ENCODE measurements around the gene C1orf159.
A peak's percentile ranks its signal among the peaks of the same experiment; 100 is the strongest.

C1orf159 gene

GRCh38 chr1:1161078-1161682, 45.3 kb upstream of the C1orf159 start:
- Histone ChIP-seq H4K8ac (ENCODE audit: low read length) (no peak overlapping the region), H3K4me2 (ENCODE audit: low read length, poor library complexity, severe bottlenecking) (no peak overlapping the region), H3K79me1 (replicated peaks; ENCODE audit: low read length, poor library complexity, severe bottlenecking) (peaks cover 1% of the 10 kb centered on the region), H3K4me1 (ENCODE audit: control insufficient read depth, insufficient read depth, low read depth, low read length) (peaks cover 65% of the 10 kb centered on the region), H3K4me3 (ENCODE audit: insufficient read depth in 1 of 2, low read depth in 1 of 2, low read length in 2 of 2) (no peak overlapping the region), H2BK120ac (ENCODE audit: low read depth, low read length) (no peak overlapping the region), H4K91ac (ENCODE audit: low read length) (no peak overlapping the region), H2AK5ac (ENCODE audit: low read length, severe bottlenecking) (peak overlapping the region; percentile 57), H3K14ac (ENCODE audit: low read length in 2 of 2) (no peak overlapping the region), H2BK5ac (ENCODE audit: low read depth, low read length, poor library complexity, severe bottlenecking) (no peak overlapping the region), H2AFZ (ENCODE audit: low read depth, low read length) (no peak overlapping the region), H3K9me3 (ENCODE audit: control insufficient read depth, low read length) (no peaks in the 10 kb centered on the region), H2BK12ac (ENCODE audit: low read length in 2 of 2) (no peak overlapping the region), H2BK15ac (ENCODE audit: low read depth, poor library complexity, severe bottlenecking) (no peak overlapping the region), H3K27me3 (ENCODE audit: control insufficient read depth in 1 of 2, insufficient read depth in 1 of 2, low read length in 2 of 2) (peaks cover 0 to 53% of the 10 kb centered on the region in 2 experiments), H3K18ac (ENCODE audit: low read depth in 1 of 2, low read length in 2 of 2) (no peak overlapping the region), H3K36me3 (ENCODE audit: control insufficient read depth in 1 of 2, insufficient read depth in 2 of 2, low read depth in 1 of 2, low read length in 2 of 2) (peaks cover 0 to 15% of the 10 kb centered on the region in 2 experiments), H3K27ac (ENCODE audit: low read length, poor library complexity, severe bottlenecking) (no peak overlapping the region), H3K23ac (ENCODE audit: low read length in 2 of 2) (no peak overlapping the region), H3K9ac (ENCODE audit: low read length) (no peak overlapping the region), H3K4ac (ENCODE audit: low read depth in 1 of 2, low read length in 2 of 2) (no peak overlapping the region)
- 92% methylated on average over 25 of the region's 29 CpGs for WGBS
- no peak for DNase-seq

GRCh38 chr1:1160281-1160930, 44.5 kb upstream of the C1orf159 start:
- Histone ChIP-seq H2BK120ac (ENCODE audit: low read depth, low read length) (no peak overlapping the region), H3K79me1 (replicated peaks; ENCODE audit: low read length, poor library complexity, severe bottlenecking) (peaks cover 1% of the 10 kb centered on the region), H3K4me3 (ENCODE audit: insufficient read depth in 1 of 2, low read depth in 1 of 2, low read length in 2 of 2) (no peak overlapping the region), H3K23ac (ENCODE audit: low read length in 2 of 2) (no peak overlapping the region), H3K4me2 (ENCODE audit: low read length, poor library complexity, severe bottlenecking) (no peak overlapping the region), H2BK12ac (ENCODE audit: low read length in 2 of 2) (no peak overlapping the region), H2AFZ (ENCODE audit: low read depth, low read length) (no peak overlapping the region), H2BK5ac (ENCODE audit: low read depth, low read length, poor library complexity, severe bottlenecking) (no peak overlapping the region), H3K18ac (ENCODE audit: low read depth in 1 of 2, low read length in 2 of 2) (no peak overlapping the region), H2BK15ac (ENCODE audit: low read depth, poor library complexity, severe bottlenecking) (no peak overlapping the region), H4K91ac (ENCODE audit: low read length) (no peak overlapping the region), H3K27me3 (ENCODE audit: control insufficient read depth in 1 of 2, insufficient read depth in 1 of 2, low read length in 2 of 2) (peaks cover 0 to 46% of the 10 kb centered on the region in 2 experiments), H2AK5ac (ENCODE audit: low read length, severe bottlenecking) (peak overlapping the region; percentile 4), H3K14ac (ENCODE audit: low read length in 2 of 2) (no peak overlapping the region), H3K9me3 (ENCODE audit: control insufficient read depth, low read length) (no peaks in the 10 kb centered on the region), H3K36me3 (ENCODE audit: control insufficient read depth in 1 of 2, insufficient read depth in 2 of 2, low read depth in 1 of 2, low read length in 2 of 2) (peaks cover 0 to 15% of the 10 kb centered on the region in 2 experiments), H3K4ac (ENCODE audit: low read depth in 1 of 2, low read length in 2 of 2) (no peak overlapping the region), H3K27ac (ENCODE audit: low read length, poor library complexity, severe bottlenecking) (no peak overlapping the region), H3K9ac (ENCODE audit: low read length) (no peak overlapping the region), H3K4me1 (ENCODE audit: control insufficient read depth, insufficient read depth, low read depth, low read length) (peaks cover 60% of the 10 kb centered on the region), H4K8ac (ENCODE audit: low read length) (no peak overlapping the region)
- WGBS = 93% methylated on average over 17 of the region's 23 CpGs
- DNase-seq = no peak

GRCh38 chr1:1157914-1158710, 42.2 kb upstream of the C1orf159 start:
- H3K27me3 ChIP-seq (ENCODE audit: control insufficient read depth in 1 of 2, insufficient read depth in 1 of 2, low read length in 2 of 2) = peaks cover 0 to 23% of the 10 kb centered on the region in 2 experiments
- peak overlapping the region; percentile 97 for H4K8ac ChIP-seq (ENCODE audit: low read length)
- H2BK5ac ChIP-seq (ENCODE audit: low read depth, low read length, poor library complexity, severe bottlenecking) = peak overlapping the region; percentile 68
- peak overlapping the region; percentile 90 for H2AK5ac ChIP-seq (ENCODE audit: low read length, severe bottlenecking)
- no peak overlapping the region for H3K27ac ChIP-seq (ENCODE audit: low read length, poor library complexity, severe bottlenecking)
- H3K14ac ChIP-seq (ENCODE audit: low read length in 2 of 2) = peak overlapping the region in 1 of 2 experiments; percentile 95
- H3K79me1 ChIP-seq (replicated peaks; ENCODE audit: low read length, poor library complexity, severe bottlenecking) = peaks cover 1% of the 10 kb centered on the region
- peaks cover 40% of the 10 kb centered on the region for H3K4me1 ChIP-seq (ENCODE audit: control insufficient read depth, insufficient read depth, low read depth, low read length)
- peak; percentile 37 for DNase-seq
- H3K4me2 ChIP-seq (ENCODE audit: low read length, poor library complexity, severe bottlenecking) = peak overlapping the region; percentile 86
- no peaks in the 10 kb centered on the region for H3K9me3 ChIP-seq (ENCODE audit: control insufficient read depth, low read length)
- peak overlapping the region; percentile 47 for H2AFZ ChIP-seq (ENCODE audit: low read depth, low read length)
- WGBS = 38% methylated on average over 43 of the region's 46 CpGs
- H3K4ac ChIP-seq (ENCODE audit: low read depth in 1 of 2, low read length in 2 of 2) = peak overlapping the region; percentile 69 to 96
- H4K91ac ChIP-seq (ENCODE audit: low read length) = peak overlapping the region; percentile 98
- H2BK12ac ChIP-seq (ENCODE audit: low read length in 2 of 2) = peak overlapping the region; percentile 9 to 94
- peak overlapping the region; percentile 39 to 80 for H3K4me3 ChIP-seq (ENCODE audit: insufficient read depth in 1 of 2, low read depth in 1 of 2, low read length in 2 of 2)
- H2BK120ac ChIP-seq (ENCODE audit: low read depth, low read length) = peak overlapping the region; percentile 98
- peak overlapping the region; percentile 89 for H3K9ac ChIP-seq (ENCODE audit: low read length)
- peak overlapping the region; percentile 90 to 97 for H3K18ac ChIP-seq (ENCODE audit: low read depth in 1 of 2, low read length in 2 of 2)
- H3K36me3 ChIP-seq (ENCODE audit: control insufficient read depth in 1 of 2, insufficient read depth in 2 of 2, low read depth in 1 of 2, low read length in 2 of 2) = peaks cover 0 to 15% of the 10 kb centered on the region in 2 experiments
- peak overlapping the region in 1 of 2 experiments; percentile 46 for H3K23ac ChIP-seq (ENCODE audit: low read length in 2 of 2)
- peak overlapping the region; percentile 98 for H2BK15ac ChIP-seq (ENCODE audit: low read depth, poor library complexity, severe bottlenecking)
